Measurements from ENCODE around the gene ARHGEF3.

GRCh38 chr3:56742887-56743286 lies 58.9 kb downstream of the ARHGEF3 start:
- no peak for TF ChIP-seq CTCF (IDR thresholded peaks at IDR 0.05; ENCODE audit: low read depth, low read length)
- no peak for TF ChIP-seq EZH2phosphoT487 (IDR thresholded peaks at IDR 0.05; ENCODE audit: low read depth)

Data from OCI-LY3 (cell line).